Endodermal cell (in vitro differentiated cells): ENCODE measurements around the gene GTF2E1. TPM values are rescaled to one million over a fixed set of nuclear protein-coding genes. Genes with fewer than 3 reads are reported as not detected.

Experiments
- DNase-seq: peaks from one replicate; pipeline ENCODE4 v3.0.0-alpha.2; 2017
- H3K27ac ChIP-seq: 2 replicates; pipeline ENCODE4 v1.5.1; 2013; ENCODE audit warnings: mild to moderate bottlenecking, low read depth, low read length, moderate library complexity
- H3K27me3 ChIP-seq: 2 replicates; pipeline ENCODE4 v1.6.1; 2013; ENCODE audit warnings: mild to moderate bottlenecking, low read length, moderate library complexity; ENCODE audit not compliant: insufficient read depth, control insufficient read depth, poor library complexity, severe bottlenecking
- H3K36me3 ChIP-seq: 2 replicates; pipeline ENCODE4 v1.7.0; 2013; ENCODE audit warnings: mild to moderate bottlenecking, low read length, moderate library complexity; ENCODE audit not compliant: control insufficient read depth, insufficient read depth
- H3K4me1 ChIP-seq: one replicate; pipeline ENCODE4 v1.7.0; 2013; ENCODE audit warnings: low read length; ENCODE audit not compliant: control insufficient read depth, insufficient read depth
- H3K4me3 ChIP-seq: 2 replicates; pipeline ENCODE4 v1.5.1; 2013; ENCODE audit warnings: mild to moderate bottlenecking, low read length, moderate library complexity
- H3K9ac ChIP-seq: 2 replicates; pipeline ENCODE4 v1.6.1; 2013; ENCODE audit warnings: mild to moderate bottlenecking, low read length, moderate library complexity; ENCODE audit not compliant: poor library complexity, severe bottlenecking; ENCODE audit errors: extremely low read depth
- H3K9me3 ChIP-seq: 2 replicates; pipeline ENCODE4 v1.6.1; 2013; ENCODE audit warnings: mild to moderate bottlenecking, low read length, moderate library complexity; ENCODE audit not compliant: control insufficient read depth
- H3K27ac Mint-ChIP-seq: 2 replicates; pipeline ENCODE4 v1.8.0; 2020; ENCODE audit warnings: mixed read lengths
- H3K27me3 Mint-ChIP-seq: 2 replicates; pipeline ENCODE4 v1.8.0; 2021; ENCODE audit warnings: mild to moderate bottlenecking, mixed read lengths; ENCODE audit not compliant: insufficient read depth
- H3K36me3 Mint-ChIP-seq: 2 replicates; pipeline ENCODE4 v1.8.0; 2020; ENCODE audit warnings: low read depth, mixed read lengths
- H3K4me1 Mint-ChIP-seq: 2 replicates; pipeline ENCODE4 v1.8.0; 2020; ENCODE audit warnings: mixed read lengths
- H3K4me3 Mint-ChIP-seq: 2 replicates; pipeline ENCODE4 v1.8.0; 2020; ENCODE audit warnings: mild to moderate bottlenecking, moderate library complexity, mixed read lengths
- H3K9me3 Mint-ChIP-seq: 2 replicates; pipeline ENCODE4 v1.8.0; 2020; ENCODE audit warnings: mild to moderate bottlenecking, mixed read lengths
- CTCF ChIP-seq: fragments of 200-600 bp; sonication (generic); conservative IDR thresholded peaks from 2 replicates; pipeline ENCODE4 v1.5.0; 2021; ENCODE audit warnings: antibody characterized with exemption, mild to moderate bottlenecking
- WGBS, 2 experiments: methylation state at CpG; one replicate each; pipeline versions ENCODE4 v1.1.5 to v1.1.7; 2013; ENCODE audit warnings: missing lambda C conversion rate in 2 of 2, mixed read lengths in 1 of 2; ENCODE audit not compliant: insufficient coverage in 1 of 2, insufficient read length in 1 of 2; 5-methylcytosine and 5-hydroxymethylcytosine counted together
- total RNA-seq, 2 donors: library from RNA; stranded (reverse); fragmentation: NEBNext Ultra II Directional in 1 of 2; extraction: Animal tissue kit (Norgen Biotek cat#: 25700) in 1 of 2; gene quantifications; 2 replicates in 1 of 2; 3 replicates in 1 of 2; pipeline ENCODE4 v1.2.1, GENCODE V29; 2021

Gene GTF2E1
- total RNA-seq, 2 donors from 2014 or later: 42.6 to 51.1 TPM

- no peak overlapping the region for H3K9ac ChIP-seq
- H3K4me1 ChIP-seq: no peaks in the 10 kb centered on the region
- H3K36me3 ChIP-seq: no peaks in the 10 kb centered on the region
- TF ChIP-seq CTCF: no peak
- no peaks in the 10 kb centered on the region for H3K27me3 ChIP-seq
- Mint-ChIP-seq H3K4me3 (no peak overlapping the region), H3K36me3 (peaks cover 9% of the 10 kb centered on the region), H3K4me1 (peaks cover 17% of the 10 kb centered on the region), H3K27ac (no peak overlapping the region), H3K27me3 (no peaks in the 10 kb centered on the region), H3K9me3 (peaks cover 2% of the 10 kb centered on the region)
- H3K4me3 ChIP-seq: no peak overlapping the region
- H3K27ac ChIP-seq: no peak overlapping the region
- no peaks in the 10 kb centered on the region for H3K9me3 ChIP-seq
- no peak for DNase-seq
These were observed 21.7 kb downstream of the GTF2E1 start for GRCh38 chr3:120764206-120764605.

GRCh38 chr3:120765830-120766493 lies 23.4 kb downstream of the GTF2E1 start:
- DNase-seq: no peak
- Mint-ChIP-seq H3K4me3 (no peak overlapping the region), H3K9me3 (no peaks in the 10 kb centered on the region), H3K27me3 (no peaks in the 10 kb centered on the region), H3K27ac (no peak overlapping the region), H3K4me1 (peaks cover 18% of the 10 kb centered on the region), H3K36me3 (peaks cover 2% of the 10 kb centered on the region)
- Histone ChIP-seq H3K9me3 (no peaks in the 10 kb centered on the region), H3K4me1 (no peaks in the 10 kb centered on the region), H3K9ac (no peak overlapping the region), H3K27ac (no peak overlapping the region), H3K27me3 (no peaks in the 10 kb centered on the region), H3K4me3 (no peak overlapping the region), H3K36me3 (peaks cover 5% of the 10 kb centered on the region)
- no peak for TF ChIP-seq CTCF

GRCh38 chr3:120766576-120766975 lies 24.0 kb downstream of the GTF2E1 start:
- Mint-ChIP-seq H3K27ac (no peak overlapping the region), H3K9me3 (no peaks in the 10 kb centered on the region), H3K4me3 (no peak overlapping the region), H3K4me1 (peaks cover 18% of the 10 kb centered on the region), H3K36me3 (peaks cover 4% of the 10 kb centered on the region), H3K27me3 (no peaks in the 10 kb centered on the region)
- H3K27ac ChIP-seq: no peak overlapping the region
- no peaks in the 10 kb centered on the region for H3K27me3 ChIP-seq
- H3K9ac ChIP-seq: no peak overlapping the region
- no peak for TF ChIP-seq CTCF
- peaks cover 10% of the 10 kb centered on the region for H3K36me3 ChIP-seq
- no peak for DNase-seq
- H3K4me1 ChIP-seq: no peaks in the 10 kb centered on the region
- no peak overlapping the region for H3K4me3 ChIP-seq
- 82% methylated on average over 2 to 3 of the region's 3 CpGs for WGBS, 2 experiments
- H3K9me3 ChIP-seq: no peaks in the 10 kb centered on the region
